Measurements from ENCODE around the gene OR5T3. TPM values are rescaled to one million over a fixed set of nuclear protein-coding genes. Genes with fewer than 3 reads are reported as not detected.

Gene OR5T3
- total RNA-seq, 1 donor from 2014 or later, result not detected

DNA sequence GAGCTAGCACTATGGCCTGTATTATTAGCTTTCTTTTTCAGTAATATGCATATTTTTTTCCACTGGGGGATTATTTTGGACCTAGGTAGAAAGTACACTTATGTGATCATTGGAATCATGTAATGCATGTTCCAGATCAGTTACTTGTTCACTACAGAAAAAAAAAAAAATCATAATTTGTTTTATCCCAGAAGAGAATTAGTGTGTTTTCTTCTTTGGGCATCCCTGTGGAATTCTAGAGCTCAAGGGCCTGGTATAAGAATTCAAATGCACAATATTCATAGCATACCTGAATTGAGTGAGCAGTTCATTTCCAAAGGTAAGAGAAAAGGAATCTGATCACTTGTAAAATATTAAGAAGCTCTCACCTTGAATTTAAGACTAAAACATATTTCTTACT, 21.8 kb downstream of the OR5T3 start, which contains the start of gene OR5T1:
Gene OR5T1 (plus strand): TSS at position 301 of the 400 bp plus-strand sequence. CDS start 1,485 bp downstream, outside the sequence.
- H3K4me1 Mint-ChIP-seq (ENCODE audit: unreplicated experiment), result no peaks in the 10 kb centered on the region
- H3K4me3 Mint-ChIP-seq (ENCODE audit: unreplicated experiment), result no peak within 1 kb of the TSS
- H3K36me3 Mint-ChIP-seq (ENCODE audit: unreplicated experiment), result no peaks in the 10 kb centered on the region
- DNase-seq (ENCODE audit: extremely low spot score, unreplicated experiment), result no peak
- H3K9me3 Mint-ChIP-seq (ENCODE audit: unreplicated experiment), result peaks cover 32% of the 10 kb centered on the region
- H3K27me3 Mint-ChIP-seq (ENCODE audit: unreplicated experiment), result no peaks in the 10 kb centered on the region
- no peak within 1 kb of the TSS for H3K27ac Mint-ChIP-seq (ENCODE audit: unreplicated experiment)
- TF ChIP-seq CTCF (IDR thresholded peaks at IDR 0.05), result no peak

- H3K27me3 Mint-ChIP-seq (ENCODE audit: unreplicated experiment), result no peaks in the 10 kb centered on the region
- H3K4me3 Mint-ChIP-seq (ENCODE audit: unreplicated experiment), result no peak within 1 kb of the TSS
- no peak for DNase-seq (ENCODE audit: extremely low spot score, unreplicated experiment)
- no peaks in the 10 kb centered on the region for H3K4me1 Mint-ChIP-seq (ENCODE audit: unreplicated experiment)
- no peak for TF ChIP-seq CTCF (IDR thresholded peaks at IDR 0.05)
- no peak within 1 kb of the TSS for H3K27ac Mint-ChIP-seq (ENCODE audit: unreplicated experiment)
- H3K36me3 Mint-ChIP-seq (ENCODE audit: unreplicated experiment), result no peaks in the 10 kb centered on the region
- no peaks in the 10 kb centered on the region for H3K9me3 Mint-ChIP-seq (ENCODE audit: unreplicated experiment)
These were observed 40.1 kb downstream of the OR5T3 start, which contains the start of gene OR8H1 for GRCh38 chr11:56292154-56292553. TSS of gene OR8H1 (minus strand) at chr11:56292254. CDS start at chr11:56291062, 1,192 bp downstream.

DNA sequence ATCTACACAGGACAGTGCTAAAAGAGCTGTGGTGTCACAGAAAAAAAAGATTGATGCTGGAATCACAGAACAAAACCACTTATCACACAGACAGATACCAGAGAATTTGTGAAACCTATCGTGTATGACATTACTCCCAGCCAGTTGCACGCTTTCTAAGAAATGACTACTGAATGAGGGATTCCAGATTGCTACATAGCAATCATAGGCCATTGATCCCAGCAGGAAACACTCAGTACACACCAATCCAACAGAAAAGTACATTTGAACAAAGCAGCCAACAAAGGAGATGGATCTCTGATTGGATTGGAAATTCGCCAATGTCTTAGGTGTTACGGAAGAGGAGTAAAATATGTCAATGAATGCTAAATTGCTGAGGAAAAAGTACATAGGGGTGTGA, 44.8 kb downstream of the OR5T3 start:
- no peaks in the 10 kb centered on the region for H3K36me3 Mint-ChIP-seq (ENCODE audit: unreplicated experiment)
- no peaks in the 10 kb centered on the region for H3K4me1 Mint-ChIP-seq (ENCODE audit: unreplicated experiment)
- H3K27me3 Mint-ChIP-seq (ENCODE audit: unreplicated experiment), result no peaks in the 10 kb centered on the region
- no peaks in the 10 kb centered on the region for H3K9me3 Mint-ChIP-seq (ENCODE audit: unreplicated experiment)
- no peak overlapping the region for H3K27ac Mint-ChIP-seq (ENCODE audit: unreplicated experiment)
- DNase-seq (ENCODE audit: extremely low spot score, unreplicated experiment), result no peak
- no peak overlapping the region for H3K4me3 Mint-ChIP-seq (ENCODE audit: unreplicated experiment)
- TF ChIP-seq CTCF (IDR thresholded peaks at IDR 0.05), result no peak

Other genes starting within 250 kb of the OR5T3 start
- gene OR5AS1, start 224.6 kb upstream of the OR5T3 start, total RNA-seq, result not detected in 2 replicates
- gene OR8I2, start 158.9 kb upstream of the OR5T3 start, total RNA-seq, result not detected in 2 replicates
- gene OR8H2, start 148.6 kb upstream of the OR5T3 start, total RNA-seq, result not detected in 2 replicates
- not detected in 2 replicates for gene OR8H3, start 129.9 kb upstream of the OR5T3 start, total RNA-seq
- not detected in 2 replicates for gene OR8J3, start 112.1 kb upstream of the OR5T3 start, total RNA-seq
- not detected in 2 replicates for gene OR8K5, start 91.9 kb upstream of the OR5T3 start, total RNA-seq
- gene OR5J2, start 75.6 kb upstream of the OR5T3 start, total RNA-seq, result not detected in 2 replicates
- gene OR5T2, start 18.0 kb upstream of the OR5T3 start, total RNA-seq, result not detected in 2 replicates
- not detected in 2 replicates for gene OR5T1, start 21.9 kb downstream of the OR5T3 start, total RNA-seq
- gene OR8H1, start 40.0 kb downstream of the OR5T3 start, total RNA-seq, result not detected in 2 replicates
- not detected in 2 replicates for gene OR8K3, start 62.9 kb downstream of the OR5T3 start, total RNA-seq
- not detected in 2 replicates for gene OR8K1, start 93.8 kb downstream of the OR5T3 start, total RNA-seq
- not detected in 2 replicates for gene OR8J1, start 102.0 kb downstream of the OR5T3 start, total RNA-seq
- not detected in 2 replicates for gene OR8U1, start 123.4 kb downstream of the OR5T3 start, total RNA-seq
- not detected in 2 replicates for gene OR5AL1, start 160.4 kb downstream of the OR5T3 start, total RNA-seq
- gene OR5M3, start 221.1 kb downstream of the OR5T3 start, total RNA-seq, result not detected in 2 replicates
- not detected in 2 replicates for gene OR5M8, start 239.1 kb downstream of the OR5T3 start, total RNA-seq